Activated naive CD8-positive, alpha-beta T cell treated with anti-CD3 and anti-CD28 coated beads, Interleukin-2, amount 50 U/mL, for 16 hours (primary cell): ENCODE measurements around the gene PEX5L.

Experiments used
- DNase-seq: peaks from one replicate; pipeline ENCODE4 v3.0.0-alpha.2; 2020; ENCODE audit warnings: low read depth, low spot score

Gene PEX5L

DNA sequence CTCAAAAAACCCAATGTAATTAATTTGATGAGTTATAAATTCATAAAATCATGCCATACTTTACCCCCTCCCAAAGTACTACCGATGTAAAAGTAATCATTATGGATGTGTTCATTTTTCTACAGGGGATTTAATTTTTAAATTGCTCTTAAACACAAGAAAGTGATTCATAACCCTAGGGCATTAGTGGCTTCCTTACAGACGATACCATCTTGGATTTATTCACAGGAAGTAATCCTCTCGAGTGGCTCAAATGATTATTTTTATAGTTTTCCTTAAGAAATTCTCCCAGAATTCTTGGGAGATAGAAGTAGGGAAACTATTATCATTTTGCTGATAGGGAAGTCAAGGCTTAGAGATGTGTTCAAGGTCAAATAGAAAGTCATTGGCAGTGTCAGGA lies 80.9 kb downstream of the PEX5L start:
- DNase-seq: no peak

DNA sequence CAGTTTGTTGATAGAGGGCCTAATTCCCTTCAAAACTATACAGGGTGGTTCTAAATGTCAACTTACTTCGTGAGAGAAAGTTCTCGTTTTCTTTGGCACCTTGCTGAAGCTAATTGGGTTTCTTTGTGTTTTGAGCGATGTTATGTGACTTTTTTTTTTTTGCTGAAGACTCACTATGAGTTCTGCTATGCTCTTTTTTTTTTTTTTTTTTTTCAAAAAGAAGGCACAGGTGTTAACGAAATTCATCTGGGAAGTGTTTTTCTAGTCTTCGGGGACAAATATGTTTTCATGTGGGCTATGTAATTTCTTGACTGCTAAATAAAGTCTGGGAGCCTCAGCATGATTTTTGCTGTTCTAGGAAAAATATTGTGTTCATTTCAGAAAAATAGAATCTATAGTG lies 81.5 kb downstream of the PEX5L start:
- DNase-seq: no peak

GRCh38 chr3:179953993-179954870 lies 82.5 kb downstream of the PEX5L start:
- DNase-seq: no peak

DNA sequence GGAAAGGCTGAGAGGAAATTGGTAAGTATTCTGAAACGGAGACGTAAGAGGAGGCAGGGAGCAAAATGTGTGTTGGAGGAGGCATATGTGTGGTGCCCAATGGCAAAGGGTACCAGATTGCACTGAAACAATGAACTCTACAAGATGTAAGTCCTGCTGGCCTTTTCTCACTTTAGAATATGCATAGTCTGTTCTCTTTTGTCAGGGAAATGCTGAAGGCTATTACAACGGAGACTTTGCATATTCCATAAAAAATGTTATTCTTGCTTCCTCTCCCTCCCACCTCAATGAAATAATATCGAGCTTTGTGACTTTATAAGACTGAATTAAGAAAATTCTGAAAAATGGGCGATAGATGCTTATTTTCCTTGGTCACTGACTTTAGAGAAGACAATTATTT lies 85.9 kb downstream of the PEX5L start:
- no peak for DNase-seq

DNA sequence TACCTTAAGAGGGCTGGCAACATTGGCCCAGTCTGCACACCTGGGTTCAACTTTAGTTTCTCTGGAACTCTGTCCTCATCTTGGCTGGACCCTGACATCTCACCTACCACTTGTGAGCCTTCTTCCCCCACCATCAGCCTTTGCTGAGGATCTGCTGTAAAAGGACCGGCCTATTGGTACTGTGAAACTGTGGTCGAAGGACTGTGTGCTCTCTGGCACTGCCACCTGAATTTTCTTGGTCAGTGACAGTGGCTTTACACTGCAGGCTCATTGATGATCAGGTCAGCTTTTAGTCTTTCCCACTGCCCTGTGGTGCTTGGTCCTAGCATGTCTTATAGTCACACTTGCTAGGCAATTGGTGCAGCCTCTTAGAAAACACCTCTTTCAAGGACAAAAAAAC lies 86.9 kb downstream of the PEX5L start:
- DNase-seq: no peak

GRCh38 chr3:179949412-179949811 lies 87.3 kb downstream of the PEX5L start:
- DNase-seq: no peak

DNA sequence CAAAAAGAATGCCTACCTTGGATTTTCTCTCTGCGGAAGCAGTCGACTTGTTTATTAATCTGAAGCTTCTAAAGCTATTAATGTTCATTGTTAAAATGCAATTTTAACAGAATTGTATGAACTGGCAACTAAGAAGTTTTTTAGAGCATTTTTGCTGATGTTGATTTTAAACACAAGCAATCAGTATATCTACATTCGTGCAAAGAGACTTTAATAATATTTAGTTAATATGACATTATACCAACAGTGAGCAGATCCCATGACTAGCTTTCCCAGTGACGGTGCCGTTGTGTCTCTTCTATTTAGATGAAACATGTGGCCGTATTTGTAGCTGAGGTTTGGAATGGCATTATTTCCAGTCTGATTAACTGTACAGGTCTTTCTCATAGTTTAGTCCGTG lies 88.0 kb downstream of the PEX5L start:
- no peak for DNase-seq

DNA sequence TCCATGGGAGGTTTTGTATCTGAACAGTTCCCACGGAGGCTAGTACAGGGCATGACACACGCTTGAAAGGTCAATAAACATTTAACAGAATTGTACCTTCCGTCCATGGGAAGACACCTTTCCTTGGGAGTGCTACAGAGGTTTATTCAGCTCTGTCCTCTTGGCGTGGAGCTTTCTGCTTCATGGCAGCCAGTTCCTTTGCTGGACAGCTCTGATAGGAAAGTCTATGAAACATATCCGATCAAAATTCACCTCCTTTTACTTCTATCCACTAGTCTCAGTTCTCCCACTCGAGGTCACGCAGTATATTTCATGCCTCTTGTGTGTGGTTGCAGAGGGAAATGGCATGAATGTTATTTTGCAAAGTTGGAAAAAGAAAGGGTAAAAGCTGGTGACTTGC lies 91.2 kb downstream of the PEX5L start:
- DNase-seq: no peak

DNA sequence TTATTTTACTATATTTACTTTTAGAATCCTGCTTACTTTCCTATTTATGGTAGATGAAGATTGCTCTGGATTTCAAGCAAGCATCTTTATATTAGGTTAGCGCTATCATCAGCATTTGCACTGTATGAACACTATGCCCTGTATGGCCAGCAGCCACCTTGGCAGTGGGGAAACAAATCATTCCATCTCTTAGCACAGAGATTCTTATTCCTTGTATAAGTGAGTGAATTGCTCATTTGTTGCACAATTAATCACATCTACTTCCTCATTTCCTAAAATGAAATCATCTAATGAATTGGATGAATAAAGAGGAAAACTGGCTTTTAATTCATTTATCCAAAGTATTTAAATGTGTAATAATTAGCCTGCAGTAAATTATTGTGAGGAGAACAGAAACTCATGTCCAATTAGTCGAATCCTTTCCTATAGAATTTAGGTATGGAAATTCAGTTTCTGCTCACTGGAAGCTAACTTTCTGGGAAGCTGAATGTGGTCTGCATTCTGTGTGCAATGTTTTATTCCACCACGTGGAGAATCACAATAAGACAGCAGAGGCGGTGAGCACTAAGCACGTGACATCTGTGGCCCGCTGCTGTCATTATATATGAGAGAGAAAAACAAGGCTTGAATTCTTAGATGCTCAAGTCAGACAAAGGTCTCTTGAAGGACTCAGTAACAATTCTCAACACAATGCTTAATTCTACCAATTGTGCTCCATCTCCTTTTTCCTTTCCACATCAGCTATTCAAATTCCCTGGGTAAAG lies 93.4 kb downstream of the PEX5L start:
- no peak for DNase-seq

GRCh38 chr3:179942553-179943075 lies 94.1 kb downstream of the PEX5L start:
- DNase-seq: no peak

DNA sequence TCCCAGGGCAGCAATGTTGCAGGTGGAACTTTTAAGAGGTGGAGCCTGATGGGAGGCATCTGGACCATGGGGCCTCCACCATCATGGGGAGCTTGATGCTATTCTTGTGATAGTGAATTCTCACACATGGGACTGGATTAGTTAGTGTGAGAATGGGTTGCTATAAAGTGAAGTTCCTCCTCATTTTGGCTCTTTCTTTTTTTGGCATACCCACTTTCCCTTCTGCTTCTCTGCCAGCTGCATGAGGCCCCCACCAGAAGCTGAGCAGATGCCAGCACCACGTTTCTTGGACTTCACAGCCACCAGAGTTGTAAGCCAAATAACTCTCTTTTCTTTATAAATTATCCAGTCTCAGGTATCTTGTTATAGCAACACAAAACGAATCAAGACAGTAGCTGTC lies 101.0 kb downstream of the PEX5L start:
- no peak for DNase-seq

DNA sequence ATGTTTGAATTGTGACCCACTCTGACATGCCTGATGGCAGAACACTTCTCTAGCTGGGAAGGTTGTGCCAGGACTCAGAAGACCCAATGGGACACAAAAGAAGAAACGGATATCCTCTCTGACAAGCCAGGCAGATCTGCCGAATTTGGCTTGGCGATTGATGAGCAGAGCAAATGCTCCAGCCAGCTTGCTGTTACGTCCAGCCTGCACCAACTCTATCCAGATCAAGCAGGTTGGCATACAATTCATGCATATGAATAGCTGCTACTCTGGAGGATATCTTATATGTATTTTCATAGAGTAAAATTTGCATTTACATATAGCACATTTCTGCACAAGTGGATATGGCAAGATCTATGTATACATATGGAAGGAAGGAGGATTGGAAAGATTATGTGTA lies 102.8 kb downstream of the PEX5L start:
- no peak for DNase-seq

- no peak for DNase-seq
These were observed 103.7 kb downstream of the PEX5L start for GRCh38 chr3:179933080-179933479.

DNA sequence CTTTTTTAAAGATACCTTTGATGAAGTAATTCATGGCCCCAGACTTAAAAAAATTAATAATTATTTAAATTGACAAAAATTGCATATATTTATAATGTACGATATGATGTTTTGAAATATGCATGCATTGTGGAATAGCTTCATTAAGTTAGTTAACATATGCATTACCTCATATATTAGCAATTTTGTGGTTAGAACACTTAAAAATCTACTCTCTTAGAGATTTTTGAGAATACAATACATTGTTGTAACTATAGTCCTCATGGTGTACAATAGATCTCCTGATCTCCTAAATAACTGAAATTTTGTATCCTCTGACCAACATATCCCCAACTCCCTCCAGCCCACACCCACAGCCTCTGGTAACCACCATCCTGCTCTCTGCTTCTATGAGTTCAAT lies 104.1 kb downstream of the PEX5L start:
- DNase-seq: no peak

- DNase-seq: no peak
These were observed 107.6 kb downstream of the PEX5L start for GRCh38 chr3:179929091-179929529.

GRCh38 chr3:179927191-179927590 lies 109.5 kb downstream of the PEX5L start:
- no peak for DNase-seq

GRCh38 chr3:179921951-179922350 lies 114.8 kb downstream of the PEX5L start:
- DNase-seq: no peak

GRCh38 chr3:179921500-179921899 lies 115.2 kb downstream of the PEX5L start:
- no peak for DNase-seq

DNA sequence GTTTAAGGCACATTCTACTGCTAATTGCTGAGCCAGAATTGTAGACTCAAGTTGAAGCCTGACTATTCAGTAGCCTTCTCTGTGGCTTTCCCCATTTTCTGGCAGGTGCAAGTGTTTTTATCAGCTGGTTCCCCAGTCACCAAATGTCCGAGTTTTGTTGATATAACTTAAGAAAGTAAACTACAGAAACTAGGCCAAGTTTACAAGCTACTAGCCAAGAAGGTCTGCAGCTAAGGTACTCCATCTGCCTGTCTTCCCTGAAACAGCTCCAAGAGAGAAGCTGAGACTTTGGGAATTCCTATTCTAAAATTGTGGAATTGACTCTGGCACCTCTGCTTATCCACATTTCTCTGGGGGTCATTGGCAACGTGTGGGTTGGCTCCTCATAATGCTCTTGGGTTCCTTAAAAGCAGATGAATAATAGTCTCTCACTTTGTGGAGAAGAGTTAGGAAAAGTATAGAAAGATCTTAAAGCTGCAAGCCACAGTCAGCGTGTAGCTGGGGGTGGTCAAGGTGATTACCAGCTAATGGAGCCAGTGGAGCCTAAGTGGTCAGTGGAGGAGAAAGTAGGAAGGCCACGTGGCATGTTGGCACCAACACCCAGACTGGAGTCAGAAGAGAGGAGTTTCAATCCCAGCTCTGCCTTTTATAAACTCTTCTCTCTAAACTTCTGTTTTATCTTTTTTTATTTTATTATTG lies 128.8 kb downstream of the PEX5L start:
- no peak for DNase-seq

GRCh38 chr3:179902061-179902460 lies 134.7 kb downstream of the PEX5L start:
- no peak for DNase-seq

DNA sequence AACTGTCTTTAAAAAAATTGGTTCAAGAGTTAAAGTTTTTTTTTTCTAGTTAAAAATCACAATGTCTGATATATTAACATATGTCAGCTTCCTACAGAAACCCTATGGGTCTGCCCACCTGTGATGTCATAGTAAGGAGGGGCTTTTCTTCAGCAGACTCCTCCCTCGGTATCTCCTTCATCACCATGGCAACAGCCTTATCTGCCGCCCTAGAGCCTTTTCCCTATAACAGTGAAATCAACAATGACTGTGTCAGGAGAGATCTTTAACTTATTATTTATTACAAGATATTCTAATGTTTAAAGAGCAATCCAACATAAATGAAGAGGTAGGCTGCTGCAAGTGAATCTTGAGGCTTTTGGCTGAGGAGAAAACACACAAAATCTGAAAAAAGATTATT lies 138.7 kb downstream of the PEX5L start:
- no peak for DNase-seq

GRCh38 chr3:179897231-179897630 lies 139.5 kb downstream of the PEX5L start:
- DNase-seq: no peak
